Islet precursor cell (in vitro differentiated cells): Measurements from ENCODE around the gene SOSTDC1.

Source experiments
- DNase-seq: peaks from one replicate; pipeline ENCODE4 v3.0.0-alpha.2; 2018

The SOSTDC1 gene

GRCh38 chr7:16417906-16418305 lies 47.6 kb downstream of the SOSTDC1 start:
- DNase-seq: no peak

GRCh38 chr7:16416289-16417282 lies 49.0 kb downstream of the SOSTDC1 start:
- DNase-seq: no peak

GRCh38 chr7:16412274-16413254 lies 53.0 kb downstream of the SOSTDC1 start:
- no peak for DNase-seq
